Panc1 (cell line): ENCODE results near the gene CHCHD3.
"Not testable (repeated sequence)": the region's sequence is repeated elsewhere in the genome, so short reads cannot be mapped to it uniquely, and the experiment has no call there.

Experiments used
- POLR2AphosphoS5 ChIP-seq: IDR thresholded peaks from 2 replicates; pipeline ENCODE4 v1.6.1; 2012; ENCODE audit warnings: mild to moderate bottlenecking, low read depth, low read length, moderate library complexity
- REST ChIP-seq, 2 experiments: IDR thresholded peaks; 2 replicates each; pipeline ENCODE4 v1.6.1; 2011 to 2012; ENCODE audit warnings: low read depth in 2 of 2, control low read depth in 1 of 2, low read length in 1 of 2, mild to moderate bottlenecking in 1 of 2, moderate library complexity in 1 of 2; ENCODE audit not compliant: insufficient read depth in 1 of 2
- SIN3A ChIP-seq: IDR thresholded peaks from 2 replicates; pipeline ENCODE4 v1.6.1; 2012; ENCODE audit warnings: low read depth, mild to moderate bottlenecking, low read length, moderate library complexity, borderline replicate concordance; ENCODE audit not compliant: insufficient read depth
- TF ChIP-seq, protein P1 (sequence below): fragments of 450-650 bp; IDR thresholded peaks from 2 replicates; pipeline ENCODE4 v1.5.1; 2017; ENCODE audit warnings: mild to moderate bottlenecking

DNA sequence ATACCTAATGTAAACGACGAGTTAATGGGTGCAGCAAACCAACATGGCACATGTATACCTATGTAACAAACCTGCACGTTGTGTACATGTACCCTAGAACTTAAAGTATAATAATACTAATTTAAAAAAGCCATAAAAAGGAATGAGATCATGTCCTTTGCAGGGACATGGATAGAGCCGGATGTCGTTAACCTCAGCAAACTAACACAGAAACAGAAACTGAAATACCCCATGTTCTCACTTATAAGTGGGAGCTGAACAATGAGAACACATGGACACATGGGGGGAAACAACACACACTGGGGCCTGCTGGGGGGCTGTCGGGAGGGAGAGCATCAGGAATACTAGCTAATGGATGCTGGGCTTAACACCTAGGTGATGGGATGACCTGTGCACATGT, 176.8 kb downstream of the CHCHD3 start:
- TF ChIP-seq, protein P1, sequence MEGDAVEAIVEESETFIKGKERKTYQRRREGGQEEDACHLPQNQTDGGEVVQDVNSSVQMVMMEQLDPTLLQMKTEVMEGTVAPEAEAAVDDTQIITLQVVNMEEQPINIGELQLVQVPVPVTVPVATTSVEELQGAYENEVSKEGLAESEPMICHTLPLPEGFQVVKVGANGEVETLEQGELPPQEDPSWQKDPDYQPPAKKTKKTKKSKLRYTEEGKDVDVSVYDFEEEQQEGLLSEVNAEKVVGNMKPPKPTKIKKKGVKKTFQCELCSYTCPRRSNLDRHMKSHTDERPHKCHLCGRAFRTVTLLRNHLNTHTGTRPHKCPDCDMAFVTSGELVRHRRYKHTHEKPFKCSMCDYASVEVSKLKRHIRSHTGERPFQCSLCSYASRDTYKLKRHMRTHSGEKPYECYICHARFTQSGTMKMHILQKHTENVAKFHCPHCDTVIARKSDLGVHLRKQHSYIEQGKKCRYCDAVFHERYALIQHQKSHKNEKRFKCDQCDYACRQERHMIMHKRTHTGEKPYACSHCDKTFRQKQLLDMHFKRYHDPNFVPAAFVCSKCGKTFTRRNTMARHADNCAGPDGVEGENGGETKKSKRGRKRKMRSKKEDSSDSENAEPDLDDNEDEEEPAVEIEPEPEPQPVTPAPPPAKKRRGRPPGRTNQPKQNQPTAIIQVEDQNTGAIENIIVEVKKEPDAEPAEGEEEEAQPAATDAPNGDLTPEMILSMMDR = not testable (repeated sequence)
- not testable (repeated sequence) for TF ChIP-seq POLR2AphosphoS5; SIN3A; REST (IDR thresholded peaks at IDR 0.05; ENCODE audit: insufficient read depth in 1 of 2, low read depth in 2 of 2, low read length in 1 of 2)
